ENCODE results near the gene OR6C68. TPM values are rescaled to one million over a fixed set of nuclear protein-coding genes. Genes with fewer than 3 reads are reported as not detected.

OR6C68 gene
- total and polyA plus RNA-seq, 9 of the 15 experiments (the other 6 are each of a cell fraction or from before 2014, with no cell fraction given): not detected

- intact Hi-C loops (cut with micrococcal nuclease): loop anchor here (1.0 to 10.0 kb wide), 2 partner anchors 173 to 262 kb away; no protein-coding TSS in a partner anchor
- TF ChIP-seq DEAF1 (CRISPR knock-in tag; IDR thresholded peaks at IDR 0.05): 0 out of 2 replicates have a peak, but pooled peaks have one; percentile 27
- TF ChIP-seq, protein P1, sequence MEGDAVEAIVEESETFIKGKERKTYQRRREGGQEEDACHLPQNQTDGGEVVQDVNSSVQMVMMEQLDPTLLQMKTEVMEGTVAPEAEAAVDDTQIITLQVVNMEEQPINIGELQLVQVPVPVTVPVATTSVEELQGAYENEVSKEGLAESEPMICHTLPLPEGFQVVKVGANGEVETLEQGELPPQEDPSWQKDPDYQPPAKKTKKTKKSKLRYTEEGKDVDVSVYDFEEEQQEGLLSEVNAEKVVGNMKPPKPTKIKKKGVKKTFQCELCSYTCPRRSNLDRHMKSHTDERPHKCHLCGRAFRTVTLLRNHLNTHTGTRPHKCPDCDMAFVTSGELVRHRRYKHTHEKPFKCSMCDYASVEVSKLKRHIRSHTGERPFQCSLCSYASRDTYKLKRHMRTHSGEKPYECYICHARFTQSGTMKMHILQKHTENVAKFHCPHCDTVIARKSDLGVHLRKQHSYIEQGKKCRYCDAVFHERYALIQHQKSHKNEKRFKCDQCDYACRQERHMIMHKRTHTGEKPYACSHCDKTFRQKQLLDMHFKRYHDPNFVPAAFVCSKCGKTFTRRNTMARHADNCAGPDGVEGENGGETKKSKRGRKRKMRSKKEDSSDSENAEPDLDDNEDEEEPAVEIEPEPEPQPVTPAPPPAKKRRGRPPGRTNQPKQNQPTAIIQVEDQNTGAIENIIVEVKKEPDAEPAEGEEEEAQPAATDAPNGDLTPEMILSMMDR (IDR thresholded peaks at IDR 0.05 in 2 of 3, conservative IDR thresholded peaks at IDR 0.05 in 1 of 3; ENCODE audit: insufficient read depth in 2 of 3, low read depth in 1 of 3, low read length in 3 of 3): peak; percentile 11 to 25 (median 21); a peak in 3 of 6 replicates
- TF ChIP-seq MTF1 (CRISPR knock-in tag; IDR thresholded peaks at IDR 0.05; ENCODE audit: borderline replicate concordance): no peak
- no peak for TF ChIP-seq CEBPG (CRISPR knock-in tag; IDR thresholded peaks at IDR 0.05)
- TF ChIP-seq CEBPG (tag; conservative IDR thresholded peaks at IDR 0.05 in 1 of 2, IDR thresholded peaks at IDR 0.05 in 1 of 2): 0 out of 4 replicates have a peak, but pooled peaks of 1 of the 2 experiments have one; percentile 28
- TF ChIP-seq RAD21 (CRISPR knock-in tag; conservative IDR thresholded peaks at IDR 0.05 in 1 of 2, IDR thresholded peaks at IDR 0.05 in 1 of 2): peak; percentile 40 to 54
- TF ChIP-seq HMBOX1 (IDR thresholded peaks at IDR 0.05): no peak
Measured at GRCh38 chr12:55446326-55446725, 45.9 kb upstream of the OR6C68 start.

More at GRCh38 chr12:55446326-55446725, 45.9 kb upstream of the OR6C68 start:
- ChIA-PET CTCF (ENCODE audit: low intra/inter-chr PET ratio) (interaction anchor here (0.5 to 2.6 kb wide), 3 partner anchors 34 to 247 kb away, joined by 3 to 25 read pairs (median 5); no protein-coding TSS in a partner anchor), POLR2A (interaction anchor here (0.6 to 1.0 kb wide), 2 partner anchors 8 to 277 kb away, joined by 3 to 4 read pairs; no protein-coding TSS in a partner anchor)
- Histone ChIP-seq H3K9me1 (ENCODE audit: control insufficient read depth, insufficient read depth, low read length) (no peaks in the 10 kb centered on the region), H3K4me2 (ENCODE audit: insufficient read depth, low read length) (no peak overlapping the region), H2AFZ (ENCODE audit: low read depth, low read length) (no peak overlapping the region), H3K4me3 (no peak overlapping the region), H3K9ac (ENCODE audit: insufficient read depth in 1 of 2, low read depth in 2 of 2, low read length in 2 of 2) (no peak overlapping the region), H3K27me3 (ENCODE audit: control insufficient read depth in 2 of 2, insufficient read depth in 2 of 2, low read length in 2 of 2) (no peaks in the 10 kb centered on the region), H3K27ac (ENCODE audit: extremely low read depth, low read depth, low read length) (no peak overlapping the region), H3K9me3 (replicated peaks; ENCODE audit: control insufficient read depth, insufficient read depth, low read depth, low read length) (no peaks in the 10 kb centered on the region), H4K20me1 (replicated peaks; ENCODE audit: control insufficient read depth, insufficient read depth, low read length) (no peaks in the 10 kb centered on the region), H3K79me2 (ENCODE audit: control insufficient read depth, insufficient read depth, low read length) (no peaks in the 10 kb centered on the region), H3K36me3 (ENCODE audit: control insufficient read depth, insufficient read depth, low read length) (no peaks in the 10 kb centered on the region), H3K4me1 (replicated peaks in 1 of 2; ENCODE audit: control insufficient read depth in 2 of 2, insufficient read depth in 2 of 2, low read length in 2 of 2) (no peaks in the 10 kb centered on the region)
- DNase-seq (ENCODE audit: extremely low read depth in 1 of 4, low spot score in 3 of 4): no peak
- no peak for FAIRE-seq
- WGBS (ENCODE audit: insufficient coverage, low coverage, missing lambda C conversion rate): 0% methylated on average over 5 of the region's 5 CpGs
- no TSS peak for BruUV-seq (replicated peaks)
- in situ Hi-C loops (cut with MboI): no loop called here
- ATAC-seq: peak; percentile 40; the same call in 1 of the 3 replicates

All from K562 (cell line).